ENCODE measurements around the gene FAM168A. TPM values are rescaled to one million over a fixed set of nuclear protein-coding genes. Genes with fewer than 3 reads are reported as not detected.
"Not testable (repeated sequence)": the region's sequence is repeated elsewhere in the genome, so short reads cannot be mapped to it uniquely, and the experiment has no call there.

Gene FAM168A
- total RNA-seq, 2 donors from 2014 or later = 8.9 to 14.0 TPM

DNA sequence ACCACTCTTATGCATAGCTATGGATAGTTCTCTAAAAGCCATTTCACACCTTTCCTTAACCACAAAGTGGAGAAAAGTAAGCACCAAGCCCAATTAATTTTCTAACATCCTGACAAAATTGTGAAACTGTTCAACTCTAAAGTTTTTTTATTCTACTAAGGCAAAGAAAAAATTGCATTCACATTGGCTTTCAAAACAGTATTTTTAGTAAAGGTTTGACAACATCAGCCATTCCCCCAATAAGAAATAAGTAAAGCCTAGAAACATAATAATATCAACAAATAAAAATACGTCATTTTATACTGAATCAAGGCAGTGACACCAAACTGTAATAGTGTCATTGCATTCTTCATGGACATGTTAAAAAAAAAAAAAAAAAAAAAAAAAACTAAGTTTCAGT is 11.1 kb downstream of the FAM168A start:
- DNase-seq = no peak
- no peaks in the 10 kb centered on the region for H3K9me3 ChIP-seq
- H3K27me3 ChIP-seq = no peaks in the 10 kb centered on the region
- no peak overlapping the region for H3K27ac ChIP-seq
- TF ChIP-seq POLR2A (IDR thresholded peaks at IDR 0.05) (no peak), CTCF (IDR thresholded peaks at IDR 0.05) (no peak)
- intact Hi-C loops (cut with DNase I) = no loop called here
- ATAC-seq = no peak
- no peaks in the 10 kb centered on the region for H3K4me1 ChIP-seq
- 82 to 90% methylated on average over 1 of the region's 1 CpG for WGBS, 2 donors
- H3K36me3 ChIP-seq (replicated peaks in 1 of 2; ENCODE audit: insufficient read depth in 1 of 2, low read depth in 2 of 2) = no peaks in the 10 kb centered on the region
- no peak overlapping the region for H3K4me3 ChIP-seq

DNA sequence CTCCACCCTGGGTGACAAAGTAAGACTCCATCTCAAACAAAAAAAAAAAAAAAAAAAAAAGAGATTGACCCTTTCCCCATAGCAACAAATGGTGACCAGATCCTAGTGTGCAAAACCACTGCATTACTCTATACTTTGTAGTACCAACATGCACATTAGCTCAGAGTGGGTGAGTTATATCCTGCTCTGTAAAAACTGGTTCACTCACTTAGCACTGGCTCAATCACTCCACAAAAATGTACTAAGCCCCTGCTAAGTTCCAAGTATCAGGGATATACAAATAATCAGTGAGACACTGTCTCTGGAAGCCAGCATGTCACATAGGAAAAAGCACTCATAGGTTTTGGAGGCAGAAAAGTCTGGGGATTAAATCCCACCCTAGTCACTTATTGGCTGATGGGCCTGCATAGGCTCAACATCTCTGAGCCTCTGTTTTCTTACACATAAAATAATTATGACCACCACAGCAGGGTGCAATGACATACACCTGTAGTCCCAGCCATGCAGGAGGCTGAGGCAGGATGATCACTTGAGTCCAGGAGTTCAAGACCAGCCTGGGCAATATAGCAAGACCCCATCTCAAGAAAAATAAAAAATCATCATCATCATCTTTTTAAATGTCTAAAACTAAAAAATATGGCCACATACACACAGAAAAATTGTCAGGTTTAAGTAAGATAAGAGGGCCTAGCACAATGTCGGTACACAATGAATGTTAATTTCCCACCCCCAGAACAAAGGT is 11.9 kb downstream of the FAM168A start:
- DNase-seq (no peak), ATAC-seq (no peak)
- WGBS, 2 donors = 77 to 90% methylated on average over 1 of the region's 1 CpG
- TF ChIP-seq CTCF (IDR thresholded peaks at IDR 0.05) (no peak), POLR2A (IDR thresholded peaks at IDR 0.05) (no peak)
- no peaks in the 10 kb centered on the region for H3K36me3 ChIP-seq (replicated peaks in 1 of 2; ENCODE audit: insufficient read depth in 1 of 2, low read depth in 2 of 2)
- intact Hi-C loops (cut with DNase I) = no loop called here
- no peak overlapping the region for H3K27ac ChIP-seq
- H3K4me1 ChIP-seq = no peaks in the 10 kb centered on the region
- H3K9me3 ChIP-seq = no peaks in the 10 kb centered on the region
- H3K4me3 ChIP-seq = no peak overlapping the region
- no peaks in the 10 kb centered on the region for H3K27me3 ChIP-seq

- no peak overlapping the region for H3K4me3 ChIP-seq
- no peaks in the 10 kb centered on the region for H3K9me3 ChIP-seq
- intact Hi-C loops (cut with DNase I) = no loop called here
- no peaks in the 10 kb centered on the region for H3K4me1 ChIP-seq
- WGBS, 2 donors = 90 to 99% methylated on average over 3 of the region's 3 CpGs
- TF ChIP-seq CTCF (IDR thresholded peaks at IDR 0.05) (no peak), POLR2A (IDR thresholded peaks at IDR 0.05) (no peak)
- ATAC-seq = no peak
- H3K27me3 ChIP-seq = no peaks in the 10 kb centered on the region
- no peak overlapping the region for H3K27ac ChIP-seq
- no peak for DNase-seq
- H3K36me3 ChIP-seq (replicated peaks in 1 of 2; ENCODE audit: insufficient read depth in 1 of 2, low read depth in 2 of 2) = no peaks in the 10 kb centered on the region
These were observed 13.1 kb downstream of the FAM168A start for GRCh38 chr11:73584831-73585230.

GRCh38 chr11:73582653-73583052 is 15.3 kb downstream of the FAM168A start:
- DNase-seq (no peak), ATAC-seq (no peak)
- WGBS, 2 donors = 87 to 94% methylated on average over 3 of the region's 3 CpGs
- no peak for TF ChIP-seq CTCF (IDR thresholded peaks at IDR 0.05)
- TF ChIP-seq POLR2A (IDR thresholded peaks at IDR 0.05) = no peak
- Histone ChIP-seq H3K36me3 (replicated peaks in 1 of 2; ENCODE audit: insufficient read depth in 1 of 2, low read depth in 2 of 2) (no peaks in the 10 kb centered on the region), H3K4me1 (no peaks in the 10 kb centered on the region), H3K27me3 (no peaks in the 10 kb centered on the region), H3K27ac (no peak overlapping the region), H3K4me3 (no peak overlapping the region), H3K9me3 (no peaks in the 10 kb centered on the region)
- intact Hi-C loops (cut with DNase I) = no loop called here

GRCh38 chr11:73580749-73581148 is 17.2 kb downstream of the FAM168A start:
- H3K4me1 ChIP-seq; H3K4me3 ChIP-seq; DNase-seq; ATAC-seq; intact Hi-C loops (cut with DNase I); H3K9me3 ChIP-seq; H3K27me3 ChIP-seq; H3K27ac ChIP-seq; H3K36me3 ChIP-seq (replicated peaks in 1 of 2; ENCODE audit: insufficient read depth in 1 of 2, low read depth in 2 of 2): not testable (repeated sequence)
- 53 to 63% methylated on average over 1 of the region's 1 CpG for WGBS, 2 donors
